ENCODE data around the gene CMTM6.
"Not testable (repeated sequence)": the region's sequence is repeated elsewhere in the genome, so short reads cannot be mapped to it uniquely, and the experiment has no call there.

The CMTM6 gene

DNA sequence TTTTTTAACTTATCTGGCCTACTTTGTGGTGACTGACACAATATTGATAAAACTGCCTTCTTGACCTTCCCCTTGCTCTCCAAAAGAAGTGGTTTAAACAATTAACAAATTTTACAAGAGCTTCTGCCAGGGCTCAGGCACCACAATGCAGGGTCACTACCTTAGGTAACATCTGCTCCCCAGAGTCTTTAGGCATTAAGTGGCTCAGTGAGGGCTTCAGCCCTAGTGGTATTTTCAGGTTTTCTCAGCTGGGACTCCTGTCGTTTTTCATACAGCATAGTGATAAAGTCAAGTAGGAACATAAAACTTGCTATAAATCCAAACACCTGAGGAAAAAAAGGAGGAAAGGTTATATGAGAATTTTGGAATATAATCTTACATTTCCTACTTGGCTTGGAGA lies 18.9 kb downstream of the CMTM6 start:
- TF ChIP-seq, protein P1, sequence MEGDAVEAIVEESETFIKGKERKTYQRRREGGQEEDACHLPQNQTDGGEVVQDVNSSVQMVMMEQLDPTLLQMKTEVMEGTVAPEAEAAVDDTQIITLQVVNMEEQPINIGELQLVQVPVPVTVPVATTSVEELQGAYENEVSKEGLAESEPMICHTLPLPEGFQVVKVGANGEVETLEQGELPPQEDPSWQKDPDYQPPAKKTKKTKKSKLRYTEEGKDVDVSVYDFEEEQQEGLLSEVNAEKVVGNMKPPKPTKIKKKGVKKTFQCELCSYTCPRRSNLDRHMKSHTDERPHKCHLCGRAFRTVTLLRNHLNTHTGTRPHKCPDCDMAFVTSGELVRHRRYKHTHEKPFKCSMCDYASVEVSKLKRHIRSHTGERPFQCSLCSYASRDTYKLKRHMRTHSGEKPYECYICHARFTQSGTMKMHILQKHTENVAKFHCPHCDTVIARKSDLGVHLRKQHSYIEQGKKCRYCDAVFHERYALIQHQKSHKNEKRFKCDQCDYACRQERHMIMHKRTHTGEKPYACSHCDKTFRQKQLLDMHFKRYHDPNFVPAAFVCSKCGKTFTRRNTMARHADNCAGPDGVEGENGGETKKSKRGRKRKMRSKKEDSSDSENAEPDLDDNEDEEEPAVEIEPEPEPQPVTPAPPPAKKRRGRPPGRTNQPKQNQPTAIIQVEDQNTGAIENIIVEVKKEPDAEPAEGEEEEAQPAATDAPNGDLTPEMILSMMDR (IDR thresholded peaks at IDR 0.05; ENCODE audit: control insufficient read depth, insufficient read depth, low read depth, low read length, missing control alignments): no peak
- no peak for DNase-seq (ENCODE audit: low read depth)

DNA sequence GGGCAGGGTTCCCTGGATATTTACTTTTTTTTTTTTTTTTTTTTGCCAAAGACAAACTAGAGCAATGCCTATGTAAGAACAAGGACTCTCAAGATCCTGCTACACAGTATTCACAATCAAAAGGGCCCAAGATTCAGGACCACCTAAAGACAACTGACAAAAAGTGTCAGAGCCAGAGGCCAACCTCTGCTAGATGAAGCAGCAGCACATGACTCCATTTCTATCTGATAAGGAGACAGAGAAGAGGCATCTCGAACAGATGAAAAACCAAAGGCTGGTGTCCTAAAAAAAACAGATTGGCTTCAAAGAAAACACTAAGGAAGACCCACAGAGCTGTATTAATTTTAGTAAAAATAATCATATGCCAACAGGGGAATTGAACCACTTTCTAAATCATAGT lies 20.0 kb downstream of the CMTM6 start:
- TF ChIP-seq, protein P1 (IDR thresholded peaks at IDR 0.05; ENCODE audit: control insufficient read depth, insufficient read depth, low read depth, low read length, missing control alignments): no peak
- no peak overlapping the region for H3K4me3 ChIP-seq (ENCODE audit: control insufficient read depth, low read depth, low read length)
- no peak for DNase-seq (ENCODE audit: low read depth)

More for the DNA sequence above, 18.9 kb downstream of the CMTM6 start:
- no peak overlapping the region for H3K4me3 ChIP-seq (ENCODE audit: control insufficient read depth, low read depth, low read length)

DNA sequence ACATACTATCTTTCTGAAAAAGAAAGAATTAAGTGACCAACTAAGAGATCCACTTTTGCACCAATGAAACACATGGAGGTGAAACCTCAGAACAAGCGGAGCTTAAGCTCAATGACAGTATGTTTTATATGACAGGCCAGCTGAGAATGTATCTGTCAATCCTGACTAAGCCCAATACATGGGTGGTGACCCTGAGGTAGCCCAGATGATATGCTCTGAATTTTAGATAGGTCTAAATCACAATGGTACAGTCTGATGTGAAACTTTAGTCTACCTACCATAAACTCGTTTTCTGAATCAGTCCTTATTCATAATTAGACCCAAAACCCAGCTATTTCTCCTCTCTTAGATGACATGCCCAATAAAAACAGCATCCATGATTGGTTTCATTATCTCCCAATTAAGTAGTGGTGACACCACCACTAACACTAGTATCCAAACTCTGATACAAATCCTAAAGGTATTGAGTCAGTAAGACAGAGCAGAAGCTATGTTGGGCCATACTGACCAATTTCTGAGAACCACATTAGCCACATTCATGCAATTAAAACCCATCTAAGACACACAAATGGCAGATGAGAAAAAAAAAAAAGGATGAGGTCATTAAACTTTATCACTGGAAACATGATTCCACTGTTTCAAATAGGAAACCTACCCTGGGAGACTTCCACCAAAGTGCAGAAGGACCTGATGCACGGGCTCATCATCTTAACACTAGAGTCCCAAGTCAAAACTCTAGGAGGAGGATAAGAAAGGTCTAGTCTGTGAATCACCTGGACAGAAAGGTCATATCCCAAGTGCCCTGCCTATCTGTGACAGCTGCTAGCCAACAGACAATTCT lies 20.6 kb downstream of the CMTM6 start:
- TF ChIP-seq, protein P1 (IDR thresholded peaks at IDR 0.05; ENCODE audit: control insufficient read depth, insufficient read depth, low read depth, low read length, missing control alignments): no peak
- DNase-seq (ENCODE audit: low read depth): no peak
- no peak overlapping the region for H3K4me3 ChIP-seq (ENCODE audit: control insufficient read depth, low read depth, low read length)

DNA sequence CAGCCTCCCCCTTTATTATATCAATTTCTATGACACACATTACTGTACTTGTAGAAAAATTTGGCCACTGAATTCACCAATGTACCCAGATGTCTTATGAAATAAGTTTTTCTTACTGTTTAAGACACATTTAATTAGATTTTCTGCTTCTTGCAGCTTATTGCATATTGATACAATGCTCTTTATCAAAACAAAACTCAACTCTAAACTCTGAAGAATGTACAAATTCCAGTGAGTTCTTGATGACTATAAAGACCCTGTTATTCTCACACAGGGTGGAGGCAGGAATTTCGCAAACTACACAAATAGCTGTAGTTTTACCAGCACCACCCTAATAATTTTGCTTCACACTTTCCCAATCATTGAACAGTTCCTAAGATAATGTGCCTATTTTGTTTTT lies 22.0 kb downstream of the CMTM6 start:
- DNase-seq (ENCODE audit: low read depth): no peak
- TF ChIP-seq, protein P1 (IDR thresholded peaks at IDR 0.05; ENCODE audit: control insufficient read depth, insufficient read depth, low read depth, low read length, missing control alignments): no peak
- no peak overlapping the region for H3K4me3 ChIP-seq (ENCODE audit: control insufficient read depth, low read depth, low read length)

DNA sequence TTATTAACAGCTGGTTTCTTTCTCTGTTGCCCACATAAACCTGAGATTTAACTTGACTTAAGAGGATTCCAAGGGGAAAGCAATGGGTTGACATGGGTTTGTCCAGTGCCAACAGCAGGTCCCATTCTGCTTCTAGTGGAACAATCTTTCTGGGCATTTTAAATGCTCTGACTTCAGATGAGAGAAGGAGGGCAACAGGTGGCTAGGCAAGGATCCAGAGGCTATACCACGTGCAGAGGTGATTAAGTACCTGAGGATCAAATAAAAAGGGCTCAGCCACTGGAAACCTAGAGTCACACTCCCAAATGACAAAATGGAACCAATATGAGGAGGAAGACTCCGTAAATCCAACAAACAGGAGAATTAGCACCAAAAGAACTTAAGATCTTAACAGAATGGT lies 28.5 kb downstream of the CMTM6 start:
- DNase-seq (ENCODE audit: low read depth): no peak
- TF ChIP-seq, protein P1 (IDR thresholded peaks at IDR 0.05; ENCODE audit: control insufficient read depth, insufficient read depth, low read depth, low read length, missing control alignments): no peak
- H3K4me3 ChIP-seq (ENCODE audit: control insufficient read depth, low read depth, low read length): no peak overlapping the region

DNA sequence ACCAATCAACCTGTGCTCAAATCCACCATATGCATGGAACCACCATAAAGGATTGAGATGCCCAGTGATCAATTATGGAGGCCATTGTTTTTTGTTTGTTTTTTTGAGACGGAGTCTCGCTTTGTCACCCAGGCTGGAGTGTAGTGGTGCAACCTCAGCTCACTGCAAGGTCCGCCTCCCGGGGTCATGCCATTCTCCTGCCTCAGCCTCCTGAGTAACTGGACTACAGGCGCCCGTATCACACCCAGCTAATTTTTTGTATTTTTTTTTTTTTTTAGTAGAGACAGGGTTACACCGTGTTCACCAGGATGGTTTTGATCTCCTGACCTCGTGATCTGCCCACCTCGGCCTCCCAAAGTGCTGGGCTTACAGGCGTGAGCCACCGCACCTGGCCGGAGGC lies 30.5 kb downstream of the CMTM6 start:
- H3K4me3 ChIP-seq (ENCODE audit: control insufficient read depth, low read depth, low read length); DNase-seq (ENCODE audit: low read depth): not testable (repeated sequence)

DNA sequence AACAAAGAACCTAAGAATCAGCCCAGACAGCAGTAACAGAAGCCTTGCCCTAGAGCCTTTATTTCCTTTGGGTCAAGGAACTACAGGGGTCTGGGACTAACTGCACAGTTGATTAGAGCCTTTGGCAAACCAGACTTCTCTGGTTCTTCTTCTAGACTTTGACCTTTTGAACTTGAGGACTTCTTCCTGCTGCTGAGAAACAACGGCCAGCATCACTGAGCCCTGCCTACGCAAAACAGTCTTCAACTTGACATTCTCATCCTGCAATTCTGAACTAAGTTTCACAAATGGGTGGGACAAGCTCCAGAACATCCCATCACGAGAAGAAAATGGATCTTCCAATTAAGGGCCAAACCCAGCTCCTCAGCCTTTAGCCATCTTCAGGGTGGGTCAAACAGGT lies 31.4 kb downstream of the CMTM6 start:
- TF ChIP-seq, protein P1 (IDR thresholded peaks at IDR 0.05; ENCODE audit: control insufficient read depth, insufficient read depth, low read depth, low read length, missing control alignments): no peak
- no peak for DNase-seq (ENCODE audit: low read depth)
- no peak overlapping the region for H3K4me3 ChIP-seq (ENCODE audit: control insufficient read depth, low read depth, low read length)

Data from AG09309 (cell line).